MV-4-11 (cell line): ENCODE measurements around the gene TRIM43B.
"Not testable (repeated sequence)": the region's sequence is repeated elsewhere in the genome, so short reads cannot be mapped to it uniquely, and the experiment has no call there.

ENCODE experiments used
- DNase-seq: peaks from one replicate; lab custom pipeline; 2025; lab: John Stamatoyannopoulos, UW

TRIM43B gene

GRCh38 chr2:95433973-95434372, 50.6 kb downstream of the TRIM43B start:
- DNase-seq = not testable (repeated sequence)

- not testable (repeated sequence) for DNase-seq
Measured at GRCh38 chr2:95433373-95433772, 51.2 kb downstream of the TRIM43B start.

- not testable (repeated sequence) for DNase-seq
Measured at GRCh38 chr2:95429748-95430467, 54.6 kb downstream of the TRIM43B start.

- DNase-seq = not testable (repeated sequence)
Measured at GRCh38 chr2:95427196-95427867, 57.2 kb downstream of the TRIM43B start.
